HG02763 (cell line): ENCODE measurements around the gene TSPEAR.

Experiments used
- ATAC-seq: cut with Tn5 transposase; IDR thresholded peaks from one replicate; pipeline ENCODE4 v1.9.1; 2021; ENCODE audit warnings: mild to moderate bottlenecking, moderate library complexity; ENCODE audit not compliant: unreplicated experiment

TSPEAR gene

DNA sequence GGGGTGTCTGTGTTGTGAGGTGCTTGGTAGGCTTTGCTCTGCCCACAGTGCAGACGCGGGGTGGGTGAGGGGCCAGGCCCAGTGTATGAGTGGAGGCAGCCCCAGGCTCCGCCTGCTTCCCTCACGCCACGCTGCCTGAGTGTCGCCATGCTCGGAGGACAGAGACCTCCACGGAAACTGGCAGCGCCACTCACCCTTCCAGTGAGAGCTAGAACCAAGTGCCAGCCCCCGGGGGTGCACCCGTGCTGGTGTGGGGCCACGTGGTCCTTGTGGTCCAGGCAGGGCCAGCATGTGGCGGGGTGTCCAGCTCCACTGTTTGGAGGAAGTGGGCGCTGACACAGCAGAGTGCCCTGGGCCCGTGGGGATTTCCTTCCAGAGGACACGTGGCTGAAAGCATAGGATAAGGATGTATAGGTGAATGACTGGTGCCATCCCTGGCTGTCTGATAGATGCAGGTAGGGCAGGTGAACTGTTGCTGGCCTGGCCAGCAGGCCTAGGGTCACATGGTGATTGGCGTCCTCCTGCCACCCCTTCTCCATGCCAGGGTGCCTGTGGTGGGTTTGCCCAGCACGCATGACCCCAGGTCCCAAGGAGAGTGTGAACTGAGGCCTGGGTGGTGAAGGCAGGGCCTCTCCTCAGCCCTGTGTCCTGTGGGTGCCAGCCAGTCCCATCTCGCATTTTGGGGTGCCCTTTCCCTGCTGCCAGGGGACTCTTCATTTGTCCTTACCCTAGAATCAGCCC is 252.2 kb downstream of the TSPEAR start:
- ATAC-seq = no peak

DNA sequence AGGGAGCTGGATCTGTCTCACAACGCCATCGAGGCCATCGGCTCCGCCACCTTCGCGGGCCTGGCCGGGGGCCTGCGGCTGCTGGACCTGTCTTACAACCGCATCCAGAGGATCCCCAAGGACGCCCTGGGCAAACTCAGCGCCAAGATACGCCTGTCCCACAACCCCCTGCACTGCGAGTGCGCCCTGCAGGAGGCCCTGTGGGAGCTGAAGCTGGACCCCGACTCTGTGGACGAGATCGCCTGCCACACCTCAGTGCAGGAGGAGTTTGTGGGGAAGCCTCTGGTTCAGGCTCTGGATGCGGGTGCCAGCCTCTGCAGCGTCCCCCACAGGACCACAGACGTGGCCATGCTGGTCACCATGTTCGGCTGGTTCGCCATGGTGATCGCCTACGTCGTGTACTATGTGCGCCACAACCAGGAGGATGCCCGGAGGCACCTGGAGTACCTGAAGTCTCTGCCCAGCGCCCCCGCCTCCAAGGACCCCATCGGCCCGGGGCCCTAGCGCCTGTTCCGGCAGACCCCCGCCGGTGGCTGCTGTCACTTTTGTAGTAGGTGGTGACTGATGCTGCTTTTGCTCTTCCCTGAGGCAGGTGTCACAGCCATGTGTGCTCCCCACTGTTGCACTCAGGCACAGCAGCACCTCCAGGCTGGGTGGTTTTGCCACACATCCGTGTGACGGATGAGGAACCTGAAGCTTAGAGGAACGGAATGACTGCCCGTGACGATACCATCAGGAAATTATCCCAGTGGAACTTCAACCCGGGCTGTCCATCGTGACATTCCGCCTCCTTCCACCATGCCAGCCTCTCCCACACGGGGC is 254.2 kb downstream of the TSPEAR start:
- ATAC-seq = no peak

GRCh38 chr21:44456214-44456914 is 255.0 kb downstream of the TSPEAR start:
- ATAC-seq = no peak

DNA sequence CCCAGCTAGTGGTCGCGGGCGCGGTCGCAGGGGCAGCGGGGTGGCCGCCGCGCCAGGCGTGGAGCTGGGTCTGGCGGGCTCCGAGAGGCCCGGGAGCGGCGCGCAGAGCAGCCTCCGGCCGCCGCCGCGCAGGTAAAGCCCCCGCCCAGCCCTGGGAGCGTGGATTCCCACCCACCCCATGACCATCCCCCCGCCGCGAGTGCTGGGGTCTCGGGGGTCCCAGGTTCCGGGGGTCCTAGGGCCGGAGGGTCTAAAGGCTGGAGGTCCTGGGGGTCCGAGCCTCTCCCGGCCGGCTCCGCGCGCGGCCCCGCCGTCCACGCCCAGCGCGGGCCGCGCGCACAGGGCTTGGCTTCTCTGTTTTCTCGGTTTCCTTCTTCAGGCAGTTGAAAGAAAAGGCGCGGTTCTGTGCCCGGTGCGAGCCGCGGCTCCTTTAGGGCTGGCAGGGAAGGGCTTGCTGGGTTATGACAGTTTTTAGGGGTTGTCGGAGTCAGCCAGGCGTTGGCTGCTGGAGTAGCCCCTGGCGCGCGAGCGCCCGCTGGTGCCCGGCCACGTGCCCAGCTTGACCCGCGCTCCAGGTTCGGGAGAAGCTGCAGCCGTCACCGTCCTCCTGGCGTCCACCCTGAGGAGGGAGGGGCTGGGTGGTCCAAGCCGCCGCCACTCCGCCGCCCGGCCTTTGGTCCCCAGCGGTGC is 255.7 kb downstream of the TSPEAR start:
- no peak for ATAC-seq

- ATAC-seq = no peak
Measured at GRCh38 chr21:44454747-44455523, 256.4 kb downstream of the TSPEAR start, which contains the start of gene LRRC3. TSS of gene LRRC3 (plus strand) at chr21:44455510. CDS start at chr21:44456645, 1,135 bp downstream.

GRCh38 chr21:44454058-44454457 is 257.3 kb downstream of the TSPEAR start:
- no peak for ATAC-seq

- ATAC-seq = no peak
Measured at GRCh38 chr21:44453120-44453519, 258.3 kb downstream of the TSPEAR start.

DNA sequence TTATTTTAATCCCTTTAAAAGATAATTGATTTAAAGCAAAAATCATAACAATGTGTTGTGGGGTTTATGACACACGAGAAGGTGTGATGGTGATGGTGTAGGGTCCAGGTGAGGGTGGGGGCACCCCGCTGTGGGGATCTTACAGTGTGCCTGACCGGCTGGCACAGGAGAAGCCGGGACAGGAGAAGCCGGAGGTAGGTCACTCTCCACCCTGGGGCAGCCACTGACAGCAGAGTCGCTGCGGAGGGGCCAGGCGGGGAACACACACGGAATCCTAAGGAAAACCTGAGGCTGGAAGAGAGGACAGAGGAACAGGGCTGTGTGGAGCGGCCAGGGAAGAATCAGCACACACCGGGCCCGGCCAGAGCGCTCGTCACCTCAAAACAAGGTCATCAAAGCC is 260.4 kb downstream of the TSPEAR start:
- ATAC-seq = no peak

GRCh38 chr21:44450402-44450801 is 261.0 kb downstream of the TSPEAR start:
- no peak for ATAC-seq

DNA sequence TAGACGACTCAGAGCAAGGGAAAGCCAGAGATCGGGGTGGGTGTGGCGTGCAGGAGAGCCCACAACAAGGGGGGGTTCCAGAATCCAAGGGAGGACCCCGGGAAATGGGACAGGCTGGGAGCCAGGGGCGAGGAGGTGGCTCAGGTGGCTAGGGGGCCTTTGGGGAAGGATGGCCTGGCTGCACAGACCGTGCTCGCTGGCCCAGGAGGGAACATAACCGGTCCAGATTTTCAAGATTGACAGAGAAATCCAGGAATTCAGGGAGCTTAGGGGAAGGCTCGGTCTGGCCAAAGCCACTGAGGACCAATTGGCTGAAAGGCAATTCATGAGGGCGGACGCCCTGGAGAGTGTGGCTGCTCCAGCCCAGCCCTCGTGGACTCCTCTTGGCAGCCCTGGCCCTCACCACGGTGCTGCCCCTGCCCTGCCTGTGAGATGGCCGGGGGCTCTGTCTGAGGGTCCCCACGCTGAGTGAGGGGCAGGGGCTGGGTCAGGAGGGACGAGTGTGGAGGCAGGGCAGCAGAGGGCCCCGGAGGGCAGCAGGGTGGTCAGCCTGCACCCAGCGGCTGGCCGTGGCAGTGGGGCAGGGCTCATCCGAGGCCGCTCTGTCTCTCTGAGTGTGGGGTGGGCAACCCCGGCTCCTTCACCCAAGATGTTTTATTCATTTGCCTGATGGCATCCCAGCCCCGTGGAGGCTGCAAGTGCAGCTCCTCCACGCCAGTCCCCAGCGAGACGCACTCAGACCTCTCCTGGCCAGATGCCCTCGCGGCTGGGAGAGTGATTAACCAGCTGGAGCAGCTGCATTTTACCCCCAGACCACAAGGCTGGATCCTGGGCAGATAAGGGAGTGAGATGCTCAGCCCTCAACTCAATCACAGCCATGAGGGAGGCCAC is 261.7 kb downstream of the TSPEAR start:
- ATAC-seq = no peak

- ATAC-seq = no peak
Measured at GRCh38 chr21:44448651-44449131, 262.7 kb downstream of the TSPEAR start.
